ENCODE results near the gene DMBX1.

DMBX1 gene

DNA sequence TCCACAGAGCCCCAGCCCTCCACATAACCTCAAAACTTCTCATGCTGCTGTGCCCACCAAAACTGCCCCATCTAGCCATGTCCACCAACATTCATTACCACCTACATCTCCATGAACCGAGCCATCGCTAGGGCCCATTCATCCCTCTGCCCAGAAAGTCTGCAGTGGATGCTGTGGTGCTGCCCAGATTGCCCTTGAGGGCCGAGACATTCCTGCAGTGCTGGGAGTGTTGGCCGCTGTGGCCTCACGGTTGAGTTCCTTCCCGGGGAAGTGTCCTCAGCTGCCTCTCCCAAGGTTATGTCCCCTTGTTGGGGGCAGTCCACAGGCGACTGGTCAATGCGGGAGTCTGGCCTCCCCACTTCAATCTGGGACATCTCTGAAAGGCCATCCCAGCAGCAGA, 30.3 kb upstream of the DMBX1 start:
- no peak for DNase-seq (ENCODE audit: low spot score)

DNA sequence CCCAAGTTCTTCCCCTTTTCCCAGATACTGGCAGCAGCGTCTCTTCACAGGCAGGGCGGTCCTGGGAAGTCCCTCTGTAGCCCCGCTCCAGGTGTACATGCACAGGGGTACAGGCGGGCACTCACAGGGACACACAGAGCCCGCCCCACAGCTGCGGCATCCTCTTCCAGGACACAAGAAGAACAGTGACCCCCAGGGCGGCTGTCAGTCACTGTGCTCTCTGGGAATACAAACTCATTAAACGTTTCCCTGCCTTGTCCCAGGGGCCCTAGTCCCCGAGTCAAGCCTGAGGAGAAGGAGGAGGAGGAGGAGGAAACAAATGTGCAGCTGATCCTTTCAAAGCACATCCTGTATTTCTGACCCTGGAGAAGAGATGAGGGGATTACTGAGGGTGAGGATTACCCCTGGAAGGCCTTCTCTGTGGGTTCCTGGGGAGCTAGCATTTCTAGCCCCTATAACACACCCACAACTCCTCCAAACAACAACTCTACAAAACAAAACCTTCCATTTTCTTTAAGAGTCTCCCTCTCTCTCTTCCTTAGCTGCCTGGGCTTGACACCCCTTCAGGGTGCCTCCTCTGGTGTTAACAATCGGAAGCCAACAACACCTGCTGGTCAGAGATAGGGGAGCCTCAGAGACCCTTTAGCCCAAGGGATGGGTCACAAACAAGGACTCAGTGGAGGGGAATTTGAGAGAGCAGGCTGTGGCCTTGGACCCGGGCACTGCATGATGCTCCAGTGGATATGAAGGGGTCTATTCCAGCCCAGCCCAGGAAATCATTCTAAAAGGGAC, 28.4 kb upstream of the DMBX1 start:
- DNase-seq (ENCODE audit: low spot score): no peak

DNA sequence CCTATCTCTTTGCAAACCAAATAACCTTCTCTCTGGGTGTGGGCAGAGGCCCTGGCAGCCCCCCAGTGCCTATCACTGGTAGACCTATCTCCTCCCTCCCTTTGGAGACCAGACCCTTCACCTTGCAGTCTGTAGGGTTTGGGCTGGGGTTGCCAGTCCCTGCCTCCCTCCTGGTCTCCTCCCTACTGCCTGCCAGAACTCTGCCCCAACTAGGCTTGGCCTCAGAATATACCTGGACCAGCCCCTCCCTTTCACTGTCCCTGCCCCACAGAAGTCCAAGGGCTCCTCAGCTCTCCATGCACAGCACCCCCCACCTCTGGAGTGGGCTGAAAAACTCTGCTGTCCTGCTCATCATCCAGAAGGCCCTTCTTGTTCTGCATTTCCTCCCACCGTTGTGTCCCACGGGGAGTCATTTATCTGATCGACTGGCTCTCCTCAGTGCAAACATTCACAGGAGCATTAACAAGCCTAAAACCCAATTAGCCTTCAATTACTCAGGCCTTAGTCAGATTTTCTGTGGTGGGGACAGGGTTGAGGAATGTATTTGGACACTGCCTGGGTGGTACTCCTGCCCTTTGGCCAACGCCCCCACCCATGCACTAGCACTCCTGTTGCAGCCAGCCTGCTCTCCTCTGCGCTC, 27.7 kb upstream of the DMBX1 start:
- peak; percentile 87 for DNase-seq (ENCODE audit: low spot score)

DNA sequence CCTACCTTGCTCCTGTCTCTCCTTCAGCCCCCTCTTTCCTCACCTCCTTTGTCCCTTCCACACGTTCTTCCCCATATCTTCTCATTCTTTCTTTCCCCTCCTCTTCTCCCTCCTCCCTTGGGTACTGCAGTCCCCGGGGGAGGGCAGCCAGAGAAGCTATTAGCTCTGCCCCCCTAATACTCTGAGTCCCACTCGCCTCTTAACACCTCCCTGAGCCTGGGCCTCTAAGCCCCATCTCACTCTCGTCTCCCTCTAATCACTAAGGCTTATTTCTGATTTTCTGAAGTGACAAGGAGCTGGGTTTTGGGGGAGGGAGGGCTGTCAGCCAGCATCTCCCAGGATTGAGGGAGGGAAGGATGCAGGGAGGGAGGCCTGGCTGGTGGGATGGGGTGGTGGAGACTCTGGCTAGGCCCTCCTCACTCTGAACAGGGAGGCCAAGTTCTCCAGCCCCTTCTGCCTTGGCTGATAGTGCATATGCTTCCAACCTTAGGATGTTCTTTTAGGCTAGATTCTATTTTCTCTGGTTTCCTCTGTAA, 25.6 kb upstream of the DMBX1 start:
- DNase-seq (ENCODE audit: low spot score): no peak

DNA sequence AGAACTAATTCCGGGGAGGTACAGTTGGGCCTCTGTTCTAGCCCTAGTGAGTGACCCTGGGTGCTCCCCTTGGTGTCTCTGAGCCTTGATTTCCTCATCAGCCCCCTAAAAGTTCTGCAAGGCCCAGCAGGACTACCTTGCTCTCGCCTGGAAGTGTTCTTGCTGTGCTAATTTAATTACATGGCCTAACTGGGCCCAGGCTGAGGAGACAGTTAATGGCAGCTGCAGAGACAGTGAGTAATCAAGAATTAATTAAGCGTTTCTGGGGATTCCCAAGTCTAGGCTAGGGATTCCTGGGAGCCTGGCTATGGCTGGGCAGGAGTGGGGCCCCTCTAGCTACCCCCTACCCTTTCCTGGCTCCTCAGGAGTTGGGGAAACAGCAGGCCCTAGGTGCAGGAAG, 24.7 kb upstream of the DMBX1 start:
- DNase-seq (ENCODE audit: low spot score): no peak

DNA sequence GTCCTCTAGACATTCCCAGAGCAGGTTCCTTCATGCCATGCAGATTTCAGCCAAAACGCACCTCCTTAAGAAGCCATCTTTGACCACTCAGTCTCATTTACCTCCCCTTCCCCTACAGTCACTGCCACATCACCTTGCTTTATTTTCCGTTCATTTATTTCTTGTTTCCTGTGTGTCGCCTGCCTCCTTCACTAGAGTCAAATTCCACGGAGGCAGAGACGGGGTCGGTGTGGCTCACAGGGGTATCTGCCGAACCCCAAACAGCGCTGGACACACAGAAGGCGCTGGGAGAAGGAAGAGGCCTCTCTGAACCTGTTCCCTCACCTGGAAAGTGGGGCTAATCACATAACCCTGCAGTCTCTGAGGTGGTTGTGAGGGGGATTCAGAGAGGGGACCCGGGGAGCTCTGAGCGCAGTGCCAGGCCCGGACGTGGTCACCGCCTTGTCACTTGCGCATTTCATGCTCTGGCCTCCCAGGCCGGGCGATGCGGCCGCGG, 23.6 kb upstream of the DMBX1 start:
- no peak for DNase-seq (ENCODE audit: low spot score)

DNA sequence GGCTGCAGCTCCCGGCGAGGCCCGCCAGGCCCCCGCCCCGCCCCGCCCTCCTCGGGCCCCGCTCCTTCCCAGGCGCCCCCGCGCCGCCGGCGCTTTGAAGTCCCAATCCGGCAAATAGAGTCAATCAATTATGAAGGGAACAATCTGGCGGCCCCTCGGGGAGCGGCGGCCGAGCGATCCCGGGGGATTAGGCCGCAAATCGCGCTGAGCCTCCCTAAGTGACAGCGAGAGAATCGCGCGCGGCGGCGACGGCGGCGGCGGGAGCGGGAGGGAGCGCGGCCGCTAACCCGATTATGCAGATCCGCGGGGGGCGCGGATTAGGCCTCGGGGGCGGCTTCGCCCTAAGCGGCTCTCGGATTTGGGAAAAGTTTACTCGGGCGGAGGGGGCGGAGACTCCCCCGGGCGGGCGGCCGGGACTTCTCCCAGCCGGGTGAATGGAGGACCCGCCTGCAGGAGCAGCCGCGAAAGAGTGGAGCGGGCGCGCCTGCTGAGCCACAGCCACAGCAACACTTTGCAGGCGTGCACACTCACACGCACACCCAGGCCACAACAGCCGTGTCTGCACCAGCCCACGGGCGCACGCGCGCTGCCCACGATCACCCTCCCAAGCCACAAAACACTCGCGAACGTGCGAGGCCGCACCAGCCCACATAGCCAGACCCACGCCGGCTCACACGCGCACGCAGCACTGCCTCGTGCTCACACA, 23.0 kb upstream of the DMBX1 start:
- peak; percentile 39 for DNase-seq (ENCODE audit: low spot score)

DNA sequence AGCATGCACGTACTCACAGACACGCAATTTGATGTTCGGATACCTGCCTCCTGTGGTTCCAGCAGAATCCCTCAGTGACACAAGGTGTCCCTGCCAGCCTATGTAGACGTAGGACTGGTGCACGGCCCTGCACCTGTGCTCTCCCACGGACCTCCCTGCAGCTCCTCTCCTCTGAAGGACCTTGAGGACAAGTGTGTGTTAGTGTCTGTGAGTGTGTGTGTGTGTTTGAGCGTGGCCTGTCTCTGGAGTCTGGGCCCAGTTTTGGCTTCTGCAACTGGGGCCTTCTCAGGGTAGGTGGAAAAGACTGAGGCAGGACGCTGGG, 22.5 kb upstream of the DMBX1 start:
- no peak for DNase-seq (ENCODE audit: low spot score)

DNA sequence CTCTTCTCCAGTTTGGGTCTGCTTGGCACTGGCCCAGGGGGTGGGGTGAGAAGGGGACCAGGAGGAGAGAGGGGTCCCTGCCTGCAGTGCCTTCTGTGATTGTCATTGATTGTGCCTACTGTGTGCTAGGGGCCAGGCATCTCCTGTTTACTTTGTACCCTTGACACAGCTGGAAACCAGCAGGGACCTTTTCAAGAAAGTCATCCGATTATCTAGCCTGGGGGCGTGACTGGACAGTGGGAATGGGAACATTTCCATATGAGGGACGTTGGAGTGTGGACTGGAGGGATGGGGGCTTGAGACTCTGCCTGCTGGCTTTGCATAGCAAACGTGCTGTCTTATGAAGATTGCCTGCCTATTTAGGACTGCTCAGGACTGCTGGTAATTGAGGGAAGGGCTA, 19.8 kb upstream of the DMBX1 start:
- no peak for DNase-seq (ENCODE audit: low spot score)

DNA sequence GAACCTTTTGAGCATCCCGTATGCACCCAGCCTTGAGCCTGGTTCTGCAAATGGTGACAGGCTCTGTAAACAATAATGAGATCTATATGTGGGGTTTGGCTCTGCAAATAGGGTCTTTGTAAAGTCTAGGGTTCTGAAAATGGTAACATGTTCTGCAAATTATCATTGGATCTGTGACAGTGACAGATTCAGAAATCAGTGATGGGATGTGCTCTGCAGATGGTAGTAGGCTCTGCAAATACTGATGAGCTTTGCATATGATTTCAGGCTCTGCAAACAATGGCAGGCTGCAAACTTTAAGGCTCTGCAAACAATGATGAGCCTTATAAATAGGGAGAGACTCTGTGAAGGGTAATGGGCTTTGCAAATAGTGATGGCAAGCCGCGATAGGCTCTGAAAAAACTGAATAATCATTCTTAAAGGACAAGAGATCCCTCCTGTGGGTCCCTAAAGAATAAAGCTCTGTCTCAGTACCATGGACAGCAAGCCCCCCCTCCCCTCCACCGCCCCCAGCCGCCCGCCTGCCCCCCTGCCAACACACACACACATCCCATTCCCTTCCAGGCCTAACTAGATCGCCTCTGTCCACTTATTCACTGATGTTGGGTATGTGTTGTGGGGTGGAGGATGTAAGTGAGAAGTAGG, 17.7 kb upstream of the DMBX1 start:
- DNase-seq (ENCODE audit: low spot score): no peak

DNA sequence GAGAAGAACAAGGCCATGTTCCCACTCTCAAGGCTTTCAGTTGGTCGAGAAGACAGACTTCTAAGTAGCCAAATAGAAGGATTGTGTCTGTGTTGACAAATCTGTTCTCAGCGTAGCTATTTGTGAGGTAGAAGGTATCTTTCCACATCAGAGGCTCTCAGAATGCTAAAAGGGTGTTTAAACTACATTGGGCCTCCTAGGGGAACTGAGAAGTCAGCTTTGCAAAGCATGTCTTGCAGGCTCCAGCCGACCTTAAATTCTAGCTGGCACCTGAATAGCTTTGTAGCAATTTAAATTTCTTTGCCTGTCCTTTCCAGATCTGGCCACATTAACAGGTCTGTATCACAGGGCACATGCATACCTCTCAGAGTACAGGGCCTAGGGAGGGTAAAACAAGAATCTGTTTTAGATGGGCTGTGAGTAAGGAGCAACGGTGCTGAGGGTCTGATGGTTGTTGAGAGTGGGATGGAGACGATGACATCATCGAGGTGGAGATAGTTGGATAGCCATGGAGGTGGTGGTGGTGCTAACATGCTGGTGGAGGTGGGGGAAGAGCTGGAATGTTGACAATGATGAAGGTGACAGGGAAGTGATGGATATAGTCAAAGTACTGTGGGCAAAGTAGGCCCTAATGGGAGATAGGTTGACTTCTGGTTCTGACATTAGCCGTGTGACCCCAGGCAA, 17.0 kb upstream of the DMBX1 start:
- DNase-seq (ENCODE audit: low spot score): no peak

DNA sequence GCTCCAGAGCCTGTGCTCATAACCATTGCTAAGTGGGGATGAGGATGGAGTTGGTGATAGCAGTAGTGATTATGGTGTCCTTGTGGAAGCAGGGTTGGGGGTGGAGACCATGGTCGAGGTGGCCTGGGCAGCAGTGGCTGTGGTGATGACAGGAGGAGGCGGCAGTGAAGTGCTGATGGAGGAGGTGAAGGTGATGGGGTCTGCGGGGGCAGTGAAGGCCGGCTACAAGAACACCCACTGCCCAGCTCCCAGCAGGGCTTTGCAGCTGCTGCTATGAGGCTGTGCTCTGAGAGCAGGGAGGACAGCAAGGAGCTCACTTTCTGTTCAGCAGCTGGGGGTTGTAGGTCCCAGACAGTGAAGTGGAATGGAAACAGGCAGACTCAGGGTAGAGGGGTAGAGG, 15.6 kb upstream of the DMBX1 start:
- DNase-seq (ENCODE audit: low spot score): no peak

DNA sequence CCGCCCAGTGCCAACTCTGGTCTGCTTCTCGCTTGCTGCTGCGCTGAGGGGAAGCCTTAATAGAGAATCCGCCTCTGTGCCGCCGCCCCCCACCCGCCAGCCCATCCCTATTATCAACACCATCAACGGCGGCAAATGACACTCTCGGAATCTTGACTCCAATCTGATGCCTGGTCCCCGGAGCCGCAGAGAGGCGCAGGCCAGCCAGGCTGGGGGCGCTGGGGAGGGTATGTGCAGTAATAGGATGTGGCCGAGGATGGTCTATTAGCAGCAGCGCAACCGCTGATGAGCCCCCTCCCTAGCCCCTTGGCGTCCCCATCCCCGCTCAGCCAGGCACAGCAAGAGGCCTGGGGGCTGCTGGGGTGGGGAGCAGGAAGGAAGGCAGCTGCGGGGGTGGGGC, 15.1 kb upstream of the DMBX1 start:
- no peak for DNase-seq (ENCODE audit: low spot score)

DNA sequence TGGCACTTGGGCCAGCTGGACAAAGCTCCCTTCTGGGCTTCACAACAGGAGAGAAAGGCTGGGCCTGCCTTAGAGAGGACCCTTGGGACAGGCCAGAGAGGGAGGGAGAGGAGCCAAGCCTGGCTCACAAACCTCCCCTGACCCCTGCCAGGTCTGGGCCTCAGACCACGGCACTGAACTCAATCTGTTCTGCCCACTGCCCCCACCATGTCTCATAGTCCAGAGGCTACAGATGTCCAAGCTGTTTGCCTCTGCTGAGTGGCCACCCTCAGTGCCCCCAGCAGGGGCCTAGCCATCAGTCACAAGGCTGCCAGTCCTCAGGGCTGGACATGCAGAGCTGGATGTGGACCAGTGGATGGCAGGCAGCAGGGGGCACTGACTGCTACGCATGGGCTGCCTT, 13.0 kb upstream of the DMBX1 start:
- DNase-seq (ENCODE audit: low spot score): no peak

DNA sequence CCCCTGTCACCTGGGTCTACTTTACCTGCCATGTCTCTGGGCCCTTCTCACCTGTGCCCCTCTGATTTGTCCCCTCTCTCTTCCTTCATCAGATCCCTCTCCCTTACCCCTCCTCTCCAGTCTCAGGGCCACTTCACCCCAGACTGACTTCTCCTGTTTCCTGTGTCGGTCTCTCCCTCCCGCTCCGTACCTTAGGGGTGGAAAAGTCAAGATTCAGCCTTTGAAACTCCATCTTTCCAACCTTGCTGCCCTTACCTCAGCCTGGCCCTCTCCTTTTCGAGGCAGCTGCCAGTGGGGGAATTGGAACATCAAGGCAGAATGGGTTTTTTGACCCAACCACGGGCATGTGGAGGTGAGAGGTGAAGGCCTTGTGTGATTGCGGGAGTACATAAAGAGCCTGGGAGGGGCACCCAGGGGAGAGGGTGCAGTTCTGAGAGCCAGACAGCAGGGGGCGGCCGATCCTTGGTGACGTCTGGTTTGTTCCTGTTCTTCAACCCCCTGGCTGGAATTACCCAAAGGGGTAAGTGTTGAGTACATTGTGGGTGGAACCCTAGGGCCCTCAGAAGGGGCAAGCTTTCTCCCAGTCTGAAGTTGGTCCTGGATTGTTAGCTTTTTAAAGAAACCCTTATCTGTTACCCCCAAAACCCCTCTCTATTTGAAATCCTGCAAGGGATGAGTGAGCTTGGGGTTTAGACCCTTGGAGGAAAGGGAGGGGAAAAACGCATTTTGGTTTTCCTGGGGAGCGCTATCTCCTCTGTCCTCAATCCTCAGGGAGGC, 12.3 kb upstream of the DMBX1 start:
- DNase-seq (ENCODE audit: low spot score): peak; percentile 58

DNA sequence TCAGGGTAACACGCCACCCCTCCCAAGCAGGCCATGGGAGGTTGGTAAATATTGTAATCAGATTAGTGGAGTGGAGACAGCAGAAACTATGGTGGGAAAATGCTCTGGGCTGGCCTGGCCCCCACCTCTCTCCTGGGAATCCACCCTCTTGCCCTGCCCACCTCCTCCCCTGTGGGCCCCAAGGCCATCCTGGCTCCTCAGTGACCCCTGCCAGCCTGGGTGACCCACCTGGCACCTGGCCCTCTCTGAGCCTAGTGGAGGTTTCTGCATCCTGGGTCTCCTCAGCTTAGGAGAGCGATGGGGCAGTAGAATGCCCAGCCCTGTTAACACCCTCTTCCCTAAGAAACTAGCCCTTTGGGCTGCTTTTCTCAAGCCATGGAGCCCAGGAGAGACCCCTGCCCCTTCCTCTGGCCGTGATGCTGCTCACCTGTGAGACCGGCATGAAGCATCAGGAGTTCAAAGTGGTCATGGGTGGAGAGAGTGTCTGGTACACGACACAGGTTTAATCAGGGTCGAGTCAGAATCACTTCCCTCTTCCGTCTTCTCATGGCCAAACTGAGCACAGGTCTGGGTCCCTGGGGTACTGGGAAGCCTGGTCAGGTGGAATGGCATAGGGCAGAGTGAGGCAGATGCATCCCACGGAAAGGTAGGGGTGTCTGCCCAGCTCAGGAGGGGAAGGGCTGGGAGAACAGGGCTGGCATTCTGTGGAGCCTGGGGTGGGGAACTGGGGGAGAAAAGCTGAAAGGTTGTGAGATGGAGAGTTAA, 10.7 kb upstream of the DMBX1 start:
- no peak for DNase-seq (ENCODE audit: low spot score)

DNA sequence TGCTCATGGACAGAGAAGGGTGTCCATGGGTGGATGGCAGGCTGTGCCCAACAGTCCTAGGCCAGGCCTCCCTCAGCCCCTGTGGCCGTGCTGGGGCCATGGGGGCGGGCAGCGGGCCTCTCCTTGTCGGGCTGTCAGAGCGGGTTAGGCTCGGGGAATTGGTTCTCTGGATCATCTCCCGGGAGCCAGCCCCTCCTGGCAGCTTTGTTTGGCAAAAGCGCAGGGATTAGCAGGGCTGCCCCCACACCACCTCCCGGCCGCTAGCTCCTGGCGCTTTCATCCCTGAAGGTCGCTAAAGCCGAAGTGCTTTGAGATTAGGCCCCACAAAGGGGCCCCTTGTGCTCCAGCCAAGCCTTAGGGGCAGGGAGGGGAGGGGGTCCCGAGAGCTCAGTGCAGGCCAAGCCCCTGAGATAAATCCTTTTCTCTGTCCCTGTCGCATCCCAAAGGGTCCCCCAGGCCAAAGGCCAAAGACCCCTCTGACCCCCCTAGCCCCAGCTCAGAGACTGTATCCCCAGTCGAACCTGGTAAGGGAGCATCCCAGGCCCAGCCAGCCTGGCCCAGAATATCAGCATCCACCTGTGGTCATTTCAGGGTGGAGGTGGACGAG, 9.8 kb upstream of the DMBX1 start:
- no peak for DNase-seq (ENCODE audit: low spot score)

DNA sequence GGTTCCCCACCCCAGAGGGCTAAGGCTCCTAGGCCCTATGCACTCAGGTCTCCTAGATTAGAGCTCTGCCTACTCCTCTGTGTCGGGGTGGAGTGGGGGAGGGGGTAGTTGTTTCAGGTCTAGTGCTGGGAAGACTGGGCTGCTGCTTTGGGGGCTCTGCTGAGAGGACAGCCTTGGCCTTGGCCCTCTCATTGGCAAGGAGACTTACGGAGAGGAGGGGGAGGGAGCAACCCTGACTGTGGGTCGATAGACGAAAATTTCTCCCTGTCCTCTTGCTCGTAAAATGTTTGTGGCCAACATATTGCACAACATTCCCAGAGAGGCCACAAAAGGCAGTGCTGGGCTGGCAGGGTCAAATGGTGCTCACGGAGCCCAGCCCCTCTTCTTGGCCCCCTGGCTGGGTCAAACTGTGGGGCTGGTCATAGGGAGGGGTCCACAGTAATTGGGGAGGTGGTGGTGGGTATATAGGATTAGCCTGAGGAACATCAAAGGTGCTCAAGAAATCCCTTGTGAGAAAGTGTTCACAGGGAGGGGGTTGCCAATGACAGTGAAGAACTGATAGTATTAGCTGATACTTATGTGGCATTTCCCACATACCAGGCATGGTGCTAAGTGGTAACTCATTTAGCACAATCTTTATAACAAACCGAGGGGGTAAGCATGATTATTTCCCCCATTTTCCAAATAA, 8.5 kb upstream of the DMBX1 start:
- no peak for DNase-seq (ENCODE audit: low spot score)

DNA sequence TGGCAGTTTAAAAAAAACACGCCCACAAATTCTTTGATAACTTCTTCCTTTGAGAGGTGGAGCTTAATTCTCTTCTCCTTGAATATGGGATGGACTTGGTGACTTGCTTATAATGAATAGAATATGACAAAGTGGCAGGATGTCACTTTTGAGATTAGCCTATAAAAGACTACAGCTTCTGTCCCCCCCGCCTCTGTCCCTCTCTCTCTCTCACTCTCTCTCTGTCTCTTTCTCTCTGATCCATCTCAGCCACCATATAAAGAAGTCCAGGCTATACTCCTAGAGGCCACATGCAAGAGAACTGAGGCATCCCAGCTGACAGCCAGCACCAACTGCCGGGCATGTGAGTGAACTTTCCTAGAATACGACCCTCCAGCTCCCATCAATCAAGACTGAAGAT, 7.7 kb upstream of the DMBX1 start:
- DNase-seq (ENCODE audit: low spot score): no peak
